PC-9 (cell line): ENCODE measurements around the gene RNF126.

ENCODE experiments used
- EZH2 ChIP-seq: fragments of 200-600 bp; sonication (generic); IDR thresholded peaks from 2 replicates; pipeline ENCODE4 v1.8.0; 2017; ENCODE audit warnings: antibody characterized with exemption, low read depth
- TF ChIP-seq, protein P1 (sequence below): fragments of 200-600 bp; sonication (generic); conservative IDR thresholded peaks from 2 replicates; pipeline ENCODE4 v1.6.1; 2017; ENCODE audit warnings: mixed run types, antibody characterized with exemption, mild to moderate bottlenecking, moderate library complexity

DNA sequence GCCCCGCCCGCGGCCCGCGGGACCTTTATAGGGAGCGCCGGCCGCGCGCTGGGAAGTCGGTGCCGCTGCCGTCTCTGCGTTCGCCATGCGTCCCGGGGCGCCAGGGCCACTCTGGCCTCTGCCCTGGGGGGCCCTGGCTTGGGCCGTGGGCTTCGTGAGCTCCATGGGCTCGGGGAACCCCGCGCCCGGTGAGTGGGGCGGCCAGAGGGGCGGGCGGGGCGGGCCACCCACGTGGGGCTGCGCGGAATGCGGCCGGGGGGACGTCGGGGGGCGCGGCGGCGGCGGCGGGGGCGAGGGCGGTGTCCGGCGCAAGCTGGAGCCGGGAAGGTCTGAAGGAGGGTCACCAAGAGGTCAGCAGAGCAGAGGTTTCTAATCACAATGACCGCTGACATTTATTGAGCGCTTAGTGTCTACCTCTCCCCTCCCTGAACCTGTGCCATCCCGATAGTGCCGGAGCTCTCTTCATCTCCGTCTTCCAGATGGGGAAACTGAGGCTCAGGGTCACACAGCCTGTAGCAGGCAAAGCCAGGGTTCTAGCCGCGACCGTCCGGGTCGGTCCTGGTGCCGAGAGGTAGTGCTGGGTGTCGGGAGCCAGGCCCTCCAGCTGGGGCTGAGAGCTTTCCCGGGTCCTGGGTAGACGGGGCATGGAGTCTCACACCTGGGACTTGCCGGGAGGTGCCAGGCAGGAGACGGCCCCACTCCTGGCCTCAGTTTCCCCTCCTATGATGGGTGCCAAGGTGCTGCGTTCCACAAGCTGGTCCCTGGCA is 13.5 kb upstream of the RNF126 start, which contains the start of gene FSTL3:
- TF ChIP-seq, protein P1, sequence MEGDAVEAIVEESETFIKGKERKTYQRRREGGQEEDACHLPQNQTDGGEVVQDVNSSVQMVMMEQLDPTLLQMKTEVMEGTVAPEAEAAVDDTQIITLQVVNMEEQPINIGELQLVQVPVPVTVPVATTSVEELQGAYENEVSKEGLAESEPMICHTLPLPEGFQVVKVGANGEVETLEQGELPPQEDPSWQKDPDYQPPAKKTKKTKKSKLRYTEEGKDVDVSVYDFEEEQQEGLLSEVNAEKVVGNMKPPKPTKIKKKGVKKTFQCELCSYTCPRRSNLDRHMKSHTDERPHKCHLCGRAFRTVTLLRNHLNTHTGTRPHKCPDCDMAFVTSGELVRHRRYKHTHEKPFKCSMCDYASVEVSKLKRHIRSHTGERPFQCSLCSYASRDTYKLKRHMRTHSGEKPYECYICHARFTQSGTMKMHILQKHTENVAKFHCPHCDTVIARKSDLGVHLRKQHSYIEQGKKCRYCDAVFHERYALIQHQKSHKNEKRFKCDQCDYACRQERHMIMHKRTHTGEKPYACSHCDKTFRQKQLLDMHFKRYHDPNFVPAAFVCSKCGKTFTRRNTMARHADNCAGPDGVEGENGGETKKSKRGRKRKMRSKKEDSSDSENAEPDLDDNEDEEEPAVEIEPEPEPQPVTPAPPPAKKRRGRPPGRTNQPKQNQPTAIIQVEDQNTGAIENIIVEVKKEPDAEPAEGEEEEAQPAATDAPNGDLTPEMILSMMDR: no peak
- TF ChIP-seq EZH2: no peak
